Mesothelial cell of epicardium (in vitro differentiated cells): ENCODE results near the gene MRAP2. TPM values are rescaled to one million over a fixed set of nuclear protein-coding genes. Genes with fewer than 3 reads are reported as not detected.
"Not testable (repeated sequence)": the region's sequence is repeated elsewhere in the genome, so short reads cannot be mapped to it uniquely, and the experiment has no call there.

ENCODE experiments used
- DNase-seq, 2 experiments: peaks; one replicate each; pipeline ENCODE4 v3.0.0; 2021; ENCODE audit warnings: low spot score in 2 of 2; ENCODE audit not compliant: unreplicated experiment in 2 of 2
- H3K27ac Mint-ChIP-seq: 2 replicates; pipeline ENCODE4 v1.8.0; 2021; ENCODE audit warnings: mixed read lengths
- H3K27me3 Mint-ChIP-seq: 2 replicates; pipeline ENCODE4 v1.8.0; 2021; ENCODE audit warnings: low read depth, mixed read lengths
- H3K36me3 Mint-ChIP-seq: 2 replicates; pipeline ENCODE4 v1.8.0; 2021; ENCODE audit warnings: mixed read lengths
- H3K4me1 Mint-ChIP-seq: 2 replicates; pipeline ENCODE4 v1.8.0; 2021; ENCODE audit warnings: mixed read lengths
- H3K4me3 Mint-ChIP-seq: 2 replicates; pipeline ENCODE4 v1.8.0; 2021; ENCODE audit warnings: mild to moderate bottlenecking, moderate library complexity, mixed read lengths
- H3K9me3 Mint-ChIP-seq: 2 replicates; pipeline ENCODE4 v1.8.0; 2021; ENCODE audit warnings: mixed read lengths
- total RNA-seq: library from RNA; stranded (reverse); gene quantifications from 3 replicates; pipeline ENCODE4 v1.2.1, GENCODE V29; 2021
- TF ChIP-seq, protein P1 (sequence below): fragments of 200-600 bp; sonication (generic); IDR thresholded peaks from one replicate; pipeline ENCODE4 v1.5.0; 2021; ENCODE audit warnings: antibody characterized with exemption; ENCODE audit not compliant: unreplicated experiment

Gene MRAP2
- total RNA-seq, 1 donor from 2014 or later = 2.7 TPM

DNA sequence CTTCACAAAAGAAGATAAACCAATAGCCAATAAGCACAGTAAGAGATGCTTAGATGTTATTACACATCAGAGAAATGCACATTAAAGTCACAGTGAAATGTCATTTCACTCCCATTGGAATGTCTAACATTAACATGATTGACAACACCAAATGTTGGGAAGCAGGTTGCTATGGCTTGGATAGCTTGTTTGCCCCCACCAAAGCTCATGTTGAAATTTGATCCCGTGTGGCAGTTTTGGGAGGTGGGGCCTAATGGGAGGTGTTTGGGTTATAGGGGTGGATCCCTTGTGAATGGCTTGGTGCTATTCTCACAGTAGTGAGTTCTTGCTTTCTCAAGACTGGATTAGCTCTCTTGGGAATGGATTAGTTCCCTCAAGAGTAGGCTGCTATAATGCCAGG is 44.8 kb downstream of the MRAP2 start:
- Mint-ChIP-seq H3K27ac (no peak overlapping the region), H3K36me3 (peaks cover 1% of the 10 kb centered on the region), H3K4me3 (no peak overlapping the region), H3K9me3 (peaks cover 9% of the 10 kb centered on the region), H3K4me1 (peaks cover 33% of the 10 kb centered on the region), H3K27me3 (no peaks in the 10 kb centered on the region)
- DNase-seq = no peak
- TF ChIP-seq, protein P1, sequence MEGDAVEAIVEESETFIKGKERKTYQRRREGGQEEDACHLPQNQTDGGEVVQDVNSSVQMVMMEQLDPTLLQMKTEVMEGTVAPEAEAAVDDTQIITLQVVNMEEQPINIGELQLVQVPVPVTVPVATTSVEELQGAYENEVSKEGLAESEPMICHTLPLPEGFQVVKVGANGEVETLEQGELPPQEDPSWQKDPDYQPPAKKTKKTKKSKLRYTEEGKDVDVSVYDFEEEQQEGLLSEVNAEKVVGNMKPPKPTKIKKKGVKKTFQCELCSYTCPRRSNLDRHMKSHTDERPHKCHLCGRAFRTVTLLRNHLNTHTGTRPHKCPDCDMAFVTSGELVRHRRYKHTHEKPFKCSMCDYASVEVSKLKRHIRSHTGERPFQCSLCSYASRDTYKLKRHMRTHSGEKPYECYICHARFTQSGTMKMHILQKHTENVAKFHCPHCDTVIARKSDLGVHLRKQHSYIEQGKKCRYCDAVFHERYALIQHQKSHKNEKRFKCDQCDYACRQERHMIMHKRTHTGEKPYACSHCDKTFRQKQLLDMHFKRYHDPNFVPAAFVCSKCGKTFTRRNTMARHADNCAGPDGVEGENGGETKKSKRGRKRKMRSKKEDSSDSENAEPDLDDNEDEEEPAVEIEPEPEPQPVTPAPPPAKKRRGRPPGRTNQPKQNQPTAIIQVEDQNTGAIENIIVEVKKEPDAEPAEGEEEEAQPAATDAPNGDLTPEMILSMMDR = no peak

DNA sequence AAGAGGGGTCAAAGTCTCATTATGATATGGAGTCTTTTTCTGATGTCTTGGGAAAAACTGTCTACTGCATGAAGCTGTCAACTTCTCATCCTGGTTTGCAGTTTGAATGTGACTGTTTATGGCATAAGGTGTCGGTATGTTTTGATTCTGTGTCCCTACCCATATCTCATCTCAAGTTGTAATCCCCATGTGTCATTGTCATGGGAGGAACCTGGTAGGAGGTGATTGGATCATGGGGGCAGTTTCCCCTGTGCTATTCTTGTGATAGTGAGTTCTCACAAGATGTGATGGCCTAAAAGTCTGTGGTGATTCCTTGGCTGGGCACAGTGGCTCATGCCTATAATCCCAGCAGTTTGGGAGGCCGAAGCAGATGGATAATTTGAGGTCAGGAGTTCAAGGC is 47.6 kb downstream of the MRAP2 start:
- Mint-ChIP-seq H3K4me3 (no peak overlapping the region), H3K4me1 (peaks cover 24% of the 10 kb centered on the region), H3K27me3 (no peaks in the 10 kb centered on the region), H3K9me3 (peaks cover 9% of the 10 kb centered on the region), H3K36me3 (peaks cover 1% of the 10 kb centered on the region), H3K27ac (no peak overlapping the region)
- TF ChIP-seq, protein P1 = no peak
- no peak for DNase-seq

DNA sequence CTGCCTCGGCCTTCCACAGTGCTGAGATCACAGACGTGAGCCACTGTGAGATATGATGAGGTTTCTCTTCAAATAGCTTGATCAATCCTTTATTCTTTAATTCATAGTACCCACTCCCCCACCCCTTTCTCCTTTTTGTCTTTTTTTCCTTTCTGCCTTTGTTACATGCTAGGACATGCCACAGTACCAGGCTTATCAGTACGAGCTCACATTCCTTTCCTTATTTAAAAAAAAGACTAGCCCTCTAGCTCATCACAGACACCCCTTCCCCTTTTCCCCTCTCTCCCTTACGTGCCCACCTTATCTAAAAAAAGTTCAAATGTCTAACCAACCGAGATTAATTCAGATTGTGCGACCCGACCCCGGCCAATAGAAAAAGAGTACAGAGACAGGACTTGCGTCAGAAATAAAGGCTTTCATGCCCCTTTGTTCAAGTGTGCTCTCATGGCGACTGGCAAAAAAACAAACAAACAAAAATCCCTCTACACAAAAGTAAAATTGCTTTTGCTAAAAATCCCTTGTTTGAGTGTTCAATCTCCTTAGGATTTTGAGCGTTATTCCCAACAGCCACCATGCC is 49.2 kb downstream of the MRAP2 start:
- Mint-ChIP-seq H3K27ac (peak overlapping the region; percentile 94), H3K4me1 (peaks cover 27% of the 10 kb centered on the region), H3K27me3 (no peaks in the 10 kb centered on the region), H3K4me3 (peak overlapping the region; percentile 11), H3K9me3 (peaks cover 9% of the 10 kb centered on the region), H3K36me3 (peaks cover 1% of the 10 kb centered on the region)
- TF ChIP-seq, protein P1 = no peak
- no peak for DNase-seq

DNA sequence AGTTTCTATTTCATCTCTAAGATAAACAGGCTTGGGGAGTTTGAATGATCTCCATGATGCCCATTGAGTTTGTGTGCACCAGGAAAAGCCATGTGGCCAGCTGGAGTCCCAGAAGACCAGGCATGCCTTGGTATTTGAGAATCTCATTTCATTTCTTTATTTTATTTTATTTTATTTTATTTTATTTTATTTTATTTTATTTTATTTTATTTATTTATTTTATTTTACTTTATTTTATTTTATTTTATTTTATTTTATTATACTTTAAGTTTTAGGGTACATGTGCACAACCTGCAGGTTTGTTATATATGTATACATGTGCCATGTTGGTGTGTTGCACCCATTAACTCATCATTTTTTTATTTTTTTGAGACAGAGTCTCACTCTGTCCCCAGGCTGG is 51.1 kb downstream of the MRAP2 start:
- not testable (repeated sequence) for H3K27ac Mint-ChIP-seq, H3K4me3 Mint-ChIP-seq, H3K27me3 Mint-ChIP-seq, H3K36me3 Mint-ChIP-seq, DNase-seq, H3K9me3 Mint-ChIP-seq
- peaks cover 27% of the 10 kb centered on the region for H3K4me1 Mint-ChIP-seq

DNA sequence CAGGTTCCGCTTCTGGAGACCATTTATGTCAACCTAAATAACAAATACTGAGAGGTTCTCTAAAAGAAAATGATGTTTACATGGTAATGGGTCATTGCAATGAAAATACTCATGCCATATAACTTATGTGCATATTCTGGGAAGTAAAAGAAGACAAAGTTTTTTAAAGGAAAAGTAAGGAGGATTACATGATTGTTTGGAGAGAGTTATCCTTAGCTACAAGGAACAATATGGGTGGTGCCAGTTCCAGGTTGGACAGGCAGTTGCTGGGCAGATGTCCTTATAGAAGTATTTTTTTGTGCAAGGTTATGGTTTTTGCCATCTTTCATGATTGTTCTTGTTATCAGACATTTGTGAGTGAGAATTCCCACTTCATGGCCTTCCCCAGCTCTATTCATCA is 52.5 kb downstream of the MRAP2 start:
- Mint-ChIP-seq H3K4me1 (peaks cover 27% of the 10 kb centered on the region), H3K27me3 (no peaks in the 10 kb centered on the region), H3K9me3 (peaks cover 2% of the 10 kb centered on the region), H3K36me3 (no peaks in the 10 kb centered on the region), H3K27ac (no peak overlapping the region), H3K4me3 (no peak overlapping the region)
- TF ChIP-seq, protein P1 = no peak
- no peak for DNase-seq

DNA sequence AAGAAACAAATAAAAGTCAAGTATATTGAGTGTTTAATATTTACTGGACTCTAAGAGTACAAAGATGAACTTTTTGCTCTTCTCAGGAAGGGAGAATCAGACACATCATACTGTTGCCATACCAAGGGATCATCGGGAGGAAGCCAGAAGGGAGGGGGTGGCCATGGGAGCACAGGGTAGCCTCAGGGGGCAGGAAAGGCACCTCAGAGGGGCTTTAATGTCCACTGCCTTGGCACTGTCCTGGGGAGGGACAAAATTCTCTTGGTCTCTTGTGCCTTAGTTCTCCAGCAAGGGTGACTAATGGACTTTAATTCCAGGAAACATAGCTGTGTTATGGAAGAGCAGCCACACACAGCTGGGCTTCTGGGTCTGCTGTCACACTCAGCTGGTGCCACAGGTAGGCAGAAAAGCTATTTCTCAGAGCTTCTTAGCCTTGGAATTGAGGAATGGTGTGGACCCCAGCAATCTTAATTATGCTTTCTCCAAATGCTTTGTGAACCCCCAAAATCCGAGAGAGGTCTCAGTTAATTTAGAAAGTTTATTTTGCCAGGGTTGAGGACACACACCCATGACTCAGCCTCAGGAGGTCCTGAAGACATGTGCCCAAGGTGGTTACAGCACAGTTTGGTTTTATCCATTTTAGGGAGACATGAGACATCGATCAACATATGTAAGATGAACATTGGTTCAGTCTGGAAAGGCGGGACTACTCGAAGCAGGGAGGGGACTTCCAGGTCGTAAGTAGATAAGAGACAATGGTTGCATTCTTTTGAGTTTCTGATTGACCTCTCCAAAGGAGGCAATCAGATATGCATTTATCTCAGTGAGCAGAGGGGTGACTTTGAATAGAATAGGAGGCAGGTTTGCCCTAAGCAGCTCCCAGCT is 53.2 kb downstream of the MRAP2 start:
- Mint-ChIP-seq H3K27ac (no peak overlapping the region), H3K4me3 (no peak overlapping the region), H3K4me1 (peaks cover 26% of the 10 kb centered on the region), H3K9me3 (peaks cover 1% of the 10 kb centered on the region), H3K27me3 (no peaks in the 10 kb centered on the region), H3K36me3 (no peaks in the 10 kb centered on the region)
- TF ChIP-seq, protein P1 = no peak
- DNase-seq = no peak
